Measurements from ENCODE around the gene SEMA5A. TPM values are rescaled to one million over a fixed set of nuclear protein-coding genes. Genes with fewer than 3 reads are reported as not detected.

SEMA5A gene
- polyA plus RNA-seq, 3 donors: not detected

DNA sequence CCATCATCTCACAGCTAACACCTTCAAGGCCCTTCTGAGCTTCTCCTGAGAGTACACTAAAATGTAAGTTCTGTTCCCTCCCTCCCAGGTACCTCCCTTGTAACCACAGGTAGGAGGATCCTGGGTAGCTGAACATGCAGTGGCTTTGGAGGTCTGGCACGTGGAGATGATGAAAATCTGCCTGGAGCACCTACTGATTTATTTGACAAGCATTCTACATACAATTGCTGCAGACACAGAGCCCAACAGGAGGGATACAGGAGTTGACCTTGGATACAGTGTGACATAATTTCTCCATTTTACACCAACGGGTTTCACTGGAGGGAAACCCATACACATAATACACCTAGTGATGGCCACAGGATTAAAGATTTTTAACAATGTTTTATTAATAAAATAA, 478.7 kb downstream of the SEMA5A start:
- no peaks in the 10 kb centered on the region for H4K20me1 ChIP-seq (ENCODE audit: insufficient read depth, low read length)

DNA sequence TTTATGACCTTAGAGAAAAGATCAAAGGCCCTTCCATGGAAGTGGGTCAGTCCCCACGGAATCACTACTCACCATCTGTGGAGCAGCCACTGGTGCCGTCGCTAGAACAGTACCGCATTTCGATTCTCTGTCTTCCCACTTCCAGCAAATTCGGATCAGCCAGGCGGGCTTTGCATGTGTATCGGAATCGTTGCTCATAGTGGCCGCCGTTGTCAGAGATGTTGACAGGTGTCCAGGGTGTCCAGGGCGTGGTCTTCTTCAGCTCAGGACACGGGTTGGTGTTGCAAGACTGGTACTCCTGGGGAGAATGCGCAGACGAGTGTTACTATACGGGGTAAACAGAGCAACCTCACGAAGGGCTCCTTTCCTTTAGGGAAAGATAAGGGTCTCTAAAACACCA, 479.5 kb downstream of the SEMA5A start:
- Mint-ChIP-seq H3K4me1 (no peaks in the 10 kb centered on the region), H3K27me3 (ENCODE audit: low read depth in 3 of 3) (peaks cover 0 to 2% (median 0%) of the 10 kb centered on the region in 3 donors), H3K9me3 (peaks cover 2 to 11% (median 6%) of the 10 kb centered on the region in 7 donors), H3K36me3 (no peaks in the 10 kb centered on the region), H3K27ac (no peak overlapping the region), H3K4me3 (no peak overlapping the region)
- H3K4me2 ChIP-seq (replicated peaks; ENCODE audit: extremely low read depth, low read length, poor library complexity, severe bottlenecking): no peak overlapping the region
- no peaks in the 10 kb centered on the region for H3K79me2 ChIP-seq (ENCODE audit: insufficient read depth, low read length)
- no peak overlapping the region for H3K9ac ChIP-seq (ENCODE audit: insufficient read depth, low read length, poor library complexity, severe bottlenecking)
- H3K36me3 ChIP-seq (replicated peaks in 1 of 2; ENCODE audit: control insufficient read depth in 1 of 2, insufficient read depth in 2 of 2, low read length in 2 of 2): no peaks in the 10 kb centered on the region
- H3K9me3 ChIP-seq (replicated peaks in 1 of 2; ENCODE audit: control insufficient read depth in 1 of 2, insufficient read depth in 1 of 2, low read length in 2 of 2): peaks cover 5 to 9% of the 10 kb centered on the region in 2 donors
- H3K27me3 ChIP-seq (ENCODE audit: control insufficient read depth in 2 of 2, insufficient read depth in 2 of 2, low read length in 2 of 2): no peaks in the 10 kb centered on the region
- no peak overlapping the region for H3K27ac ChIP-seq (ENCODE audit: low read depth in 1 of 2, low read length in 2 of 2)
- no peak for TF ChIP-seq CTCF (IDR thresholded peaks at IDR 0.05)
- no peaks in the 10 kb centered on the region for H4K20me1 ChIP-seq (ENCODE audit: insufficient read depth, low read length)
- 93% methylated on average over 12 of the region's 17 CpGs for WGBS (ENCODE audit: insufficient coverage)
- intact Hi-C loops (cut with micrococcal nuclease): no loop called here
- H3K4me3 ChIP-seq (replicated peaks in 1 of 3; ENCODE audit: low read depth in 2 of 3, low read length in 3 of 3): no peak overlapping the region
- no peaks in the 10 kb centered on the region for H3K4me1 ChIP-seq (ENCODE audit: control insufficient read depth in 1 of 2, insufficient read depth in 2 of 2, low read length in 2 of 2)
- DNase-seq: no peak
- H2AFZ ChIP-seq (ENCODE audit: insufficient read depth, low read depth, low read length, poor library complexity, severe bottlenecking): no peak overlapping the region

More for the DNA sequence above, 478.7 kb downstream of the SEMA5A start:
- Mint-ChIP-seq H3K4me3 (no peak overlapping the region), H3K36me3 (no peaks in the 10 kb centered on the region), H3K9me3 (peaks cover 2 to 11% (median 5%) of the 10 kb centered on the region in 7 donors), H3K27ac (no peak overlapping the region), H3K27me3 (ENCODE audit: low read depth in 3 of 3) (peaks cover 0 to 2% (median 0%) of the 10 kb centered on the region in 3 donors), H3K4me1 (no peaks in the 10 kb centered on the region)
- no peak for DNase-seq
- Histone ChIP-seq H3K27ac (ENCODE audit: low read depth in 1 of 2, low read length in 2 of 2) (no peak overlapping the region), H3K9ac (ENCODE audit: insufficient read depth, low read length, poor library complexity, severe bottlenecking) (no peak overlapping the region), H3K9me3 (replicated peaks in 1 of 2; ENCODE audit: control insufficient read depth in 1 of 2, insufficient read depth in 1 of 2, low read length in 2 of 2) (peaks cover 5% of the 10 kb centered on the region in 2 donors), H3K27me3 (ENCODE audit: control insufficient read depth in 2 of 2, insufficient read depth in 2 of 2, low read length in 2 of 2) (no peaks in the 10 kb centered on the region), H3K4me3 (replicated peaks in 1 of 3; ENCODE audit: low read depth in 2 of 3, low read length in 3 of 3) (no peak overlapping the region), H3K36me3 (replicated peaks in 1 of 2; ENCODE audit: control insufficient read depth in 1 of 2, insufficient read depth in 2 of 2, low read length in 2 of 2) (no peaks in the 10 kb centered on the region), H3K79me2 (ENCODE audit: insufficient read depth, low read length) (no peaks in the 10 kb centered on the region), H3K4me2 (replicated peaks; ENCODE audit: extremely low read depth, low read length, poor library complexity, severe bottlenecking) (no peak overlapping the region), H3K4me1 (ENCODE audit: control insufficient read depth in 1 of 2, insufficient read depth in 2 of 2, low read length in 2 of 2) (no peaks in the 10 kb centered on the region), H2AFZ (ENCODE audit: insufficient read depth, low read depth, low read length, poor library complexity, severe bottlenecking) (no peak overlapping the region)
- TF ChIP-seq CTCF (IDR thresholded peaks at IDR 0.05): no peak
- intact Hi-C loops (cut with micrococcal nuclease): no loop called here
- WGBS (ENCODE audit: insufficient coverage): no CpG with 5 or more reads among the region's 2 CpGs
